Mesenchymal stem cell (in vitro differentiated cells and primary cell): ENCODE measurements around the gene SLC66A2.
"Not testable (repeated sequence)": the region's sequence is repeated elsewhere in the genome, so short reads cannot be mapped to it uniquely, and the experiment has no call there.

ENCODE experiments used
- DNase-seq: peaks from one replicate; pipeline ENCODE4 v3.0.0-alpha.2; 2013
- H2AFZ ChIP-seq: one replicate; pipeline ENCODE4 v1.6.1; 2013; ENCODE audit warnings: low read depth, mild to moderate bottlenecking, control low read depth, inconsistent platforms, low read length, moderate library complexity
- H2AK5ac ChIP-seq: 2 replicates; pipeline ENCODE4 v1.6.1; 2013; ENCODE audit warnings: low read length, moderate library complexity, mild to moderate bottlenecking, inconsistent platforms; ENCODE audit not compliant: severe bottlenecking
- H2BK120ac ChIP-seq: one replicate; pipeline ENCODE4 v1.6.1; 2013; ENCODE audit warnings: low read depth, mild to moderate bottlenecking, inconsistent platforms, low read length, moderate library complexity
- H2BK12ac ChIP-seq, 2 experiments: one replicate each; pipeline ENCODE4 v1.6.1; 2013; ENCODE audit warnings: inconsistent platforms in 2 of 2, low read length in 2 of 2, mild to moderate bottlenecking in 2 of 2, moderate library complexity in 2 of 2, control low read depth in 1 of 2
- H2BK15ac ChIP-seq: one replicate; pipeline ENCODE4 v1.6.1; 2013; ENCODE audit warnings: mild to moderate bottlenecking, low read depth, inconsistent platforms; ENCODE audit not compliant: poor library complexity, severe bottlenecking
- H2BK5ac ChIP-seq: 2 replicates; pipeline ENCODE4 v1.6.1; 2013; ENCODE audit warnings: low read depth, mild to moderate bottlenecking, low read length, control low read depth, inconsistent platforms; ENCODE audit not compliant: poor library complexity, severe bottlenecking
- H3K14ac ChIP-seq, 2 experiments: one replicate each; pipeline ENCODE4 v1.6.1; 2013; ENCODE audit warnings: inconsistent platforms in 2 of 2, low read length in 2 of 2, control low read depth in 1 of 2, mild to moderate bottlenecking in 1 of 2, moderate library complexity in 1 of 2
- H3K18ac ChIP-seq, 2 experiments: one replicate each; pipeline ENCODE4 v1.6.1; 2013; ENCODE audit warnings: inconsistent platforms in 2 of 2, low read length in 2 of 2, control low read depth in 1 of 2, low read depth in 1 of 2, mild to moderate bottlenecking in 1 of 2
- H3K23ac ChIP-seq, 2 experiments: one replicate each; pipeline ENCODE4 v1.6.1; 2013; ENCODE audit warnings: inconsistent platforms in 2 of 2, low read length in 2 of 2, mild to moderate bottlenecking in 2 of 2, moderate library complexity in 2 of 2, control low read depth in 1 of 2
- H3K27ac ChIP-seq: 2 replicates; pipeline ENCODE4 v1.5.1; 2013; ENCODE audit warnings: mild to moderate bottlenecking, moderate library complexity, low read length, control low read depth, inconsistent platforms; ENCODE audit not compliant: poor library complexity, severe bottlenecking
- H3K27me3 ChIP-seq, 2 experiments: 2 replicates each; pipeline versions ENCODE4 v1.6.1 to v1.7.0; 2013; ENCODE audit warnings: low read length in 2 of 2, mild to moderate bottlenecking in 2 of 2, moderate library complexity in 2 of 2, control low read depth in 1 of 2, inconsistent platforms in 1 of 2; ENCODE audit not compliant: control insufficient read depth in 1 of 2, insufficient read depth in 1 of 2
- H3K36me3 ChIP-seq, 2 experiments: 2 replicates each; pipeline versions ENCODE4 v1.6.1 to v1.7.0; 2013; ENCODE audit warnings: low read length in 2 of 2, control low read depth in 1 of 2, inconsistent platforms in 1 of 2, low read depth in 1 of 2, mild to moderate bottlenecking in 1 of 2; ENCODE audit not compliant: insufficient read depth in 2 of 2, control insufficient read depth in 1 of 2
- H3K4ac ChIP-seq, 2 experiments: one replicate each; pipeline ENCODE4 v1.6.1; 2013; ENCODE audit warnings: inconsistent platforms in 2 of 2, low read length in 2 of 2, mild to moderate bottlenecking in 2 of 2, moderate library complexity in 2 of 2, control low read depth in 1 of 2, low read depth in 1 of 2
- H3K4me1 ChIP-seq: 2 replicates; pipeline ENCODE4 v1.6.1; 2013; ENCODE audit warnings: low read depth, low read length, control low read depth; ENCODE audit not compliant: control insufficient read depth, insufficient read depth
- H3K4me2 ChIP-seq: 2 replicates; pipeline ENCODE4 v1.6.1; 2013; ENCODE audit warnings: low read length, mild to moderate bottlenecking, inconsistent platforms; ENCODE audit not compliant: poor library complexity, severe bottlenecking
- H3K4me3 ChIP-seq, 2 experiments: 2 replicates each; pipeline versions ENCODE4 v1.5.1 to v1.7.0; 2013; ENCODE audit warnings: low read length in 2 of 2, mild to moderate bottlenecking in 2 of 2, control low read depth in 1 of 2, low read depth in 1 of 2; ENCODE audit not compliant: insufficient read depth in 1 of 2
- H3K79me1 ChIP-seq: replicated peaks from 2 replicates; pipeline ENCODE4 v1.6.1; 2013; ENCODE audit warnings: mild to moderate bottlenecking, control low read depth, low read length, inconsistent platforms; ENCODE audit not compliant: poor library complexity, severe bottlenecking
- H3K9ac ChIP-seq: 2 replicates; pipeline ENCODE4 v1.7.0; 2013; ENCODE audit warnings: mild to moderate bottlenecking, low read length, moderate library complexity
- H3K9me3 ChIP-seq: 2 replicates; pipeline ENCODE4 v1.7.0; 2013; ENCODE audit warnings: mild to moderate bottlenecking, low read length; ENCODE audit not compliant: control insufficient read depth
- H4K8ac ChIP-seq: one replicate; pipeline ENCODE4 v1.6.1; 2013; ENCODE audit warnings: inconsistent platforms, mild to moderate bottlenecking, low read length, moderate library complexity
- H4K91ac ChIP-seq: one replicate; pipeline ENCODE4 v1.6.1; 2013; ENCODE audit warnings: mild to moderate bottlenecking, low read length, inconsistent platforms
- WGBS: methylation state at CpG from one replicate; pipeline ENCODE4 v1.1.7; 2013; ENCODE audit warnings: mixed read lengths; 5-methylcytosine and 5-hydroxymethylcytosine counted together

SLC66A2 gene

DNA sequence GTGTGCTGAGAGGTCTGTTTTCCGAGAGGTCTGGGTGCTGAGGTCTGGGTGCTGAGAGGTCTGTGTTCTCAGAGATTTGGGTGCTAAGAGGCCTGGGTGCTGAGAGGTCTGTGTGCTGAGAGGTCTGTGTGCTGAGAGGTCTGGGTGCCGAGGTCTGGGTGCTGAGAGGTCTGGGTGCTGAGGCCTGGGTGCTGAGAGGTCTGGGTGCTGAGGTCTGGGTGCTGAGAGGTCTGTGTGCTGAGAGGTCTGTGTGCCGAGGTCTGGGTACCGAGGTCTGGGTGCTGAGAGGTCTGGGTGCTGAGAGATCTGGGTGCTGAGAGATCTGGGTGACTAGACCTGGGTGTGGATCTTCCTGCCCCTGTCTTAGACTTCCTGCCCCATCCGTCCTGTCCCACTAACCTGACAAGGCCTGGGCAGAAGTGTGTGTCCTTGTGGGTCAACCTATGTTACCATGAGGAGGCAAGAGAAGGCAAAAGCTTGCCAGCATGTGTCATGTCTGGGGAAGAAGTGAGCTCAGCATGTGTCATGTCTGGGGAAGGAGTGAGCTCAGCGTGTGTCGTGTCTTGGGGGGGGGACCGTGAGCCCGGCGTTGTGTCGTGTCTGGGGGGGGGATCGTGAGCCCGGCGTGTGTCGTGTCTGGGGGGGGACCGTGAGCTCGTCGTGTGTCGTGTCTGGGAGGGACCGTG is 84.4 kb downstream of the SLC66A2 start:
- WGBS: 89% methylated on average over 19 of the region's 20 CpGs
- no peak overlapping the region for H4K8ac ChIP-seq
- H2AK5ac ChIP-seq: no peak overlapping the region

DNA sequence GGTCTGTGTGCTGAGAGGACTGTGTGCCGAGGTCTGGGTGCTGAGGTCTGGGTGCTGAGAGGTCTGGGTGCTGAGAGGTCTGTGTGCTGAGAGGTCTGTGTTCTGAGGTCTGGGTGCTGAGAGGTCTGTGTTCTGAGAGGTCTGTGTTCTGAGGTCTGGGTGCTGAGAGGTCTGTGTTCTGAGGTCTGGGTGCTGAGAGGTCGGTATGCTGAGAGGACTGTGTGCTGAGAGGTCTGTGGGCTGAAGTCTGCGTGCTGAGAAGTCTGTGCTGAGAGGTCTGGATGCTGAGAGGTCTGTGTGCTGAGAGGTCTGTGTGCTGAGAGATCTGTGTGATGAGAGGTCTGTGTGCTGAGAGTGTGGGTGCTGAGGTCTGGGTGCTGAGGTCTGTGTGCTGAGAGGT is 85.5 kb downstream of the SLC66A2 start:
- H2AFZ ChIP-seq, H3K18ac ChIP-seq, H4K91ac ChIP-seq, H3K27ac ChIP-seq, H3K9ac ChIP-seq, H3K23ac ChIP-seq, H2BK5ac ChIP-seq, H4K8ac ChIP-seq, H3K9me3 ChIP-seq, H2AK5ac ChIP-seq, H3K4ac ChIP-seq, H3K79me1 ChIP-seq, H2BK15ac ChIP-seq, DNase-seq, H3K4me3 ChIP-seq, H3K4me2 ChIP-seq, H3K36me3 ChIP-seq, H3K14ac ChIP-seq, H2BK12ac ChIP-seq, H2BK120ac ChIP-seq, H3K4me1 ChIP-seq: not testable (repeated sequence)
- H3K27me3 ChIP-seq: peaks cover 0 to 13% of the 10 kb centered on the region in 2 experiments
- 67% methylated on average over 3 of the region's 3 CpGs for whole genome bisulfite sequencing

More for the DNA sequence above, 84.4 kb downstream of the SLC66A2 start:
- H3K14ac ChIP-seq: no peak overlapping the region
- no peaks in the 10 kb centered on the region for H3K36me3 ChIP-seq
- no peak overlapping the region for H3K9ac ChIP-seq
- peaks cover 0 to 20% of the 10 kb centered on the region in 2 experiments for H3K27me3 ChIP-seq
- H3K9me3 ChIP-seq: peaks cover 5% of the 10 kb centered on the region
- no peak overlapping the region for H4K91ac ChIP-seq
- no peak overlapping the region for H3K4me3 ChIP-seq
- no peak overlapping the region for H2BK15ac ChIP-seq
- H3K4me1 ChIP-seq: peaks cover 3% of the 10 kb centered on the region
- H3K4me2 ChIP-seq: no peak overlapping the region
- H3K4ac ChIP-seq: no peak overlapping the region
- H2BK120ac ChIP-seq: no peak overlapping the region
- no peak overlapping the region for H3K18ac ChIP-seq
- H3K27ac ChIP-seq: no peak overlapping the region
- no peak for DNase-seq
- H2BK12ac ChIP-seq: no peak overlapping the region
- H2AFZ ChIP-seq: no peak overlapping the region
- H3K23ac ChIP-seq: no peak overlapping the region
- H3K79me1 ChIP-seq: no peaks in the 10 kb centered on the region
- no peak overlapping the region for H2BK5ac ChIP-seq

DNA sequence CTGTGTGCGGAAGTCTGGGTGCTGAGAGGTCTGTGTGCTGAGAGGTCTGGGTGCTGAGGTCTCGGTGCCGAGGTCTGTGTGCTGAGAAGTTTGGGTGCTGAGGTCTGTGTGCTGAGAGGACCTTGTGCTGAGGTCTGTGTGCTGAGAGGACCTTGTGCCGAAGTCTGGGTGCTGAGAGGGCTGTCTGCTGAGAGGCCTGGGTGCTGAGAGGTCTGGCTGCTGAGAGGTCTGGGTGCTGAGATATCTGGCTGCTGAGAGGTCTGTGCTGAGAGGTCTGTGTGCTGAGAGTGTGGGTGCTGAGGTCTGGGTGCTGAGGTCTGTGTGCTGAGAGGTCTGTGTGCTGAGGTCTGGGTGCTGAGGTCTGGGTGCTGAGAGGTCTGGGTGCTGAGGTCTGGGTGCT is 86.5 kb downstream of the SLC66A2 start:
- not testable (repeated sequence) for H4K91ac ChIP-seq, H3K14ac ChIP-seq, H3K27ac ChIP-seq, H2AFZ ChIP-seq, DNase-seq, H3K18ac ChIP-seq, H3K27me3 ChIP-seq, H3K4me3 ChIP-seq, H2AK5ac ChIP-seq, H3K9me3 ChIP-seq, H3K4me2 ChIP-seq, H3K4ac ChIP-seq, H2BK15ac ChIP-seq, H4K8ac ChIP-seq, H3K23ac ChIP-seq, H3K36me3 ChIP-seq, H2BK120ac ChIP-seq, H2BK12ac ChIP-seq, H3K4me1 ChIP-seq, H2BK5ac ChIP-seq, H3K9ac ChIP-seq, H3K79me1 ChIP-seq
- 87% methylated on average over 4 of the region's 4 CpGs for WGBS

DNA sequence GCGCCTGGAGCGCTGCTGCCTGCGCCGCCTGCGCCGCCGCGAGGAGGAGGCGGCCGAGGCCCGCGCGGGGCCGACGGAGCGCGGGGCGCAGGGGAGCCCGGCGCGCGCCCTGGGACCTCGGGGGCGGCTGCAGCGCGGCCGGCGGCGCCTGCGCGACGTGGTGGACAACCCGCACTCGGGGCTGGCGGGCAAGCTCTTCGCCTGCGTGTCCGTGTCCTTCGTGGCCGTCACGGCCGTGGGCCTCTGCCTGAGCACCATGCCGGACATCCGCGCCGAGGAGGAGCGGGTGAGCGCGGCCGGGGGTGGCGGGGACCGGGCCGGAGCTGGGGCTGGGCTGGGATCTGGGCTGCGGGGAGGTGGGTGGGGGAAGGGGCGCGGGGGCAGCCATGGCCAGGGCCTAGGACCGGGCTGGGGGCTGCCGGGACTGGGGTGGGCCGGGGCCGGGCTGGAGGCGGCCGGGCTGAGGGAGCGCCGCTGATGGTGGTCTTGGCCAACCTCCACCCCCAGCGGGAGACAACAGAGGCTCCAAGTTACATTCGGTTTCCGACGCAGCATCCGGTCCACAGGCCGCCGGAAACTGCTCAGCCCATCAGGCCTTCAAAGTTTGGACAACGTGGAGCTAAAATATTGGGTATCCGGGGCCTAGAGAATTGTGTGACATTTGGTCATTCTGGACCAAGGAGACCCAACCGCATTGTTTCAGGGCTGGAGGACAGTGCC is 87.3 kb downstream of the SLC66A2 start:
- no peak overlapping the region for H4K8ac ChIP-seq
- no peaks in the 10 kb centered on the region for H3K36me3 ChIP-seq
- H3K27ac ChIP-seq: no peak overlapping the region
- no peak overlapping the region for H3K18ac ChIP-seq
- no peaks in the 10 kb centered on the region for H3K4me1 ChIP-seq
- H3K23ac ChIP-seq: no peak overlapping the region
- peaks cover 8% of the 10 kb centered on the region for H3K9me3 ChIP-seq
- no peak overlapping the region for H3K4ac ChIP-seq
- no peak overlapping the region for H2AK5ac ChIP-seq
- 90% methylated on average over 64 of the region's 74 CpGs for WGBS
- DNase-seq: no peak
- H3K4me3 ChIP-seq: no peak overlapping the region
- no peak overlapping the region for H4K91ac ChIP-seq
- no peak overlapping the region for H3K4me2 ChIP-seq
- peaks cover 0 to 8% of the 10 kb centered on the region in 2 experiments for H3K27me3 ChIP-seq
- no peak overlapping the region for H2BK12ac ChIP-seq
- H2BK15ac ChIP-seq: no peak overlapping the region
- H2BK120ac ChIP-seq: no peak overlapping the region
- H3K14ac ChIP-seq: no peak overlapping the region
- no peak overlapping the region for H2AFZ ChIP-seq
- H3K79me1 ChIP-seq: no peaks in the 10 kb centered on the region
- H3K9ac ChIP-seq: no peak overlapping the region
- H2BK5ac ChIP-seq: no peak overlapping the region
